H1 (cell line): ENCODE measurements around the gene RHOV. TPM values are rescaled to one million over a fixed set of nuclear protein-coding genes. Genes with fewer than 3 reads are reported as not detected.

ENCODE experiments used
- CTCF ChIA-PET: fragments of 300-600 bp; sonication (Branson Sonifier 250); formaldehyde crosslinking; loops from one replicate; lab custom pipeline; 2021; ENCODE audit not compliant: partially characterized antibody; lab: Charles Lee
- POLR2A ChIA-PET: fragments of 300-600 bp; sonication (Branson Sonifier 250); formaldehyde crosslinking; loops from one replicate; lab custom pipeline; 2021; ENCODE audit warnings: inconsistent platforms; ENCODE audit not compliant: partially characterized antibody; lab: Charles Lee
- DNase-seq, 2 experiments: peaks; one replicate each; pipeline versions ENCODE4 v3.0.0 to v3.0.0-alpha.2; 2010 to 2022; ENCODE audit warnings: low spot score in 2 of 2, low read depth in 1 of 2, mixed read lengths in 1 of 2
- FAIRE-seq: peaks from 2 replicates; lab custom pipeline; 2011; peaks lifted over from hg19 to GRCh38; lab: Jason Lieb, UNC
- H2AFZ ChIP-seq: 2 replicates; pipeline ENCODE4 v1.8.1; 2012; ENCODE audit warnings: low read length, inconsistent platforms
- H2AK5ac ChIP-seq: 2 replicates; pipeline ENCODE4 v1.6.1; 2013; ENCODE audit warnings: low read depth, low read length
- H2BK120ac ChIP-seq: replicated peaks from 2 replicates; pipeline ENCODE3; 2013; ENCODE audit warnings: low read depth, low read length, inconsistent platforms
- H2BK12ac ChIP-seq: 2 replicates; pipeline ENCODE4 v1.6.1; 2013; ENCODE audit warnings: low read depth, low read length
- H2BK15ac ChIP-seq: 2 replicates; pipeline ENCODE4 v1.6.1; 2013; ENCODE audit warnings: low read length
- H2BK20ac ChIP-seq: 2 replicates; pipeline ENCODE4 v1.6.1; 2013; ENCODE audit warnings: low read length
- H2BK5ac ChIP-seq: 2 replicates; pipeline ENCODE4 v1.6.1; 2013; ENCODE audit warnings: low read depth, low read length
- H3K14ac ChIP-seq: 2 replicates; pipeline ENCODE4 v1.6.1; 2013; ENCODE audit warnings: inconsistent platforms; ENCODE audit not compliant: insufficient read length
- H3K18ac ChIP-seq: 2 replicates; pipeline ENCODE4 v1.6.1; 2013; ENCODE audit warnings: low read length; ENCODE audit errors: extremely low read depth
- H3K23ac ChIP-seq: 2 replicates; pipeline ENCODE4 v1.6.1; 2013; ENCODE audit warnings: inconsistent platforms; ENCODE audit not compliant: insufficient read length
- H3K23me2 ChIP-seq: 2 replicates; pipeline ENCODE4 v1.6.1; 2013; ENCODE audit warnings: low read depth, low read length
- H3K27ac ChIP-seq: 2 replicates; pipeline ENCODE4 v1.6.1; 2011; ENCODE audit warnings: low read depth, low read length, inconsistent platforms
- H3K27me3 ChIP-seq, 4 experiments: replicated peaks in 1 of 4; 1 replicate in 1 of 4; 2 replicates in 3 of 4; pipeline versions ENCODE4 v1.6.1 to v1.8.1; 2011 to 2013; ENCODE audit warnings: low read length in 3 of 4, mild to moderate bottlenecking in 3 of 4, inconsistent platforms in 2 of 4, mixed read lengths in 2 of 4, moderate library complexity in 1 of 4; ENCODE audit not compliant: control insufficient read depth in 3 of 4, insufficient read depth in 3 of 4; ENCODE audit errors: extremely low read depth in 1 of 4
- H3K36me3 ChIP-seq, 4 experiments: 2 replicates each; pipeline versions ENCODE4 v1.6.1 to v1.8.1; 2011 to 2013; ENCODE audit warnings: mild to moderate bottlenecking in 4 of 4, low read length in 3 of 4, moderate library complexity in 2 of 4, control low read depth in 1 of 4, inconsistent platforms in 1 of 4; ENCODE audit not compliant: insufficient read depth in 4 of 4, control insufficient read depth in 2 of 4
- H3K4ac ChIP-seq: replicated peaks from 2 replicates; pipeline ENCODE3; 2013; ENCODE audit warnings: low read length, low read depth, mixed read lengths, inconsistent platforms; ENCODE audit not compliant: insufficient read length
- H3K4me1 ChIP-seq, 4 experiments: replicated peaks in 1 of 4; 1 replicate in 1 of 4; 2 replicates in 3 of 4; pipeline versions ENCODE4 v1.6.1 to v1.8.1; 2011 to 2013; ENCODE audit warnings: low read length in 3 of 4, inconsistent platforms in 2 of 4, mixed read lengths in 1 of 4; ENCODE audit not compliant: insufficient read depth in 4 of 4, control insufficient read depth in 3 of 4
- H3K4me2 ChIP-seq, 2 experiments: 2 replicates each; pipeline versions ENCODE4 v1.6.1 to v1.8.1; 2011 to 2013; ENCODE audit warnings: low read depth in 2 of 2, low read length in 2 of 2, control low read depth in 1 of 2, inconsistent platforms in 1 of 2, mild to moderate bottlenecking in 1 of 2; ENCODE audit not compliant: insufficient read depth in 1 of 2
- H3K4me3 ChIP-seq, 4 experiments: fragments of 200-600, 300-600 bp in 1 of 4; sonication (generic), shearing (Covaris generic), sonication (Bioruptor Twin) in 1 of 4; 2 replicates each; pipeline versions ENCODE4 v1.5.1 to v1.8.1; 2011 to 2016; ENCODE audit warnings: low read length in 4 of 4, low read depth in 3 of 4, control low read depth in 2 of 4, inconsistent platforms in 2 of 4, mild to moderate bottlenecking in 2 of 4, mixed read lengths in 1 of 4, moderate library complexity in 1 of 4; ENCODE audit not compliant: insufficient read depth in 2 of 4; ENCODE audit errors: extremely low read depth in 1 of 4
- H3K56ac ChIP-seq: replicated peaks from 2 replicates; pipeline ENCODE3; 2013; ENCODE audit warnings: low read depth, mild to moderate bottlenecking, mixed read lengths, low read length, inconsistent platforms; ENCODE audit not compliant: insufficient read length
- H3K79me1 ChIP-seq: 2 replicates; pipeline ENCODE4 v1.6.1; 2013; ENCODE audit warnings: low read depth, low read length, control low read depth
- H3K79me2 ChIP-seq, 2 experiments: 2 replicates each; pipeline versions ENCODE4 v1.6.1 to v1.8.1; 2012 to 2013; ENCODE audit warnings: low read length in 2 of 2, mild to moderate bottlenecking in 2 of 2, inconsistent platforms in 1 of 2; ENCODE audit not compliant: insufficient read depth in 2 of 2, control insufficient read depth in 1 of 2
- H3K9ac ChIP-seq, 4 experiments: replicated peaks in 1 of 4; 1 replicate in 1 of 4; 2 replicates in 3 of 4; pipeline versions ENCODE4 v1.6.1 to v1.8.1; 2011 to 2013; ENCODE audit warnings: low read depth in 3 of 4, low read length in 3 of 4, control low read depth in 2 of 4, mild to moderate bottlenecking in 2 of 4, moderate library complexity in 2 of 4, inconsistent platforms in 1 of 4; ENCODE audit errors: extremely low read depth in 1 of 4
- H3K9me3 ChIP-seq, 2 experiments: 2 replicates each; pipeline versions ENCODE4 v1.6.1 to v1.8.1; 2012 to 2013; ENCODE audit warnings: mild to moderate bottlenecking in 2 of 2, moderate library complexity in 2 of 2, control low read depth in 1 of 2, inconsistent platforms in 1 of 2, low read depth in 1 of 2, low read length in 1 of 2, mixed read lengths in 1 of 2; ENCODE audit not compliant: insufficient read depth in 2 of 2
- H4K20me1 ChIP-seq, 2 experiments: replicated peaks in 1 of 2; 2 replicates each; pipeline versions ENCODE3 to v1.8.1; 2011 to 2013; ENCODE audit warnings: inconsistent platforms in 2 of 2, low read length in 2 of 2, mild to moderate bottlenecking in 1 of 2; ENCODE audit not compliant: insufficient read depth in 2 of 2, control insufficient read depth in 1 of 2
- H4K5ac ChIP-seq: 2 replicates; pipeline ENCODE4 v1.6.1; 2013; ENCODE audit warnings: low read length, low read depth, mixed read lengths, inconsistent platforms; ENCODE audit not compliant: insufficient read length
- H4K8ac ChIP-seq: 2 replicates; pipeline ENCODE4 v1.8.0; 2013; ENCODE audit warnings: mild to moderate bottlenecking, moderate library complexity, low read length, inconsistent platforms; ENCODE audit not compliant: insufficient read depth; ENCODE audit errors: extremely low read depth
- H4K91ac ChIP-seq: replicated peaks from 2 replicates; pipeline ENCODE3; 2013; ENCODE audit warnings: low read length, mixed read lengths, inconsistent platforms; ENCODE audit not compliant: insufficient read length
- RAD21 ChIP-seq, 2 experiments: IDR thresholded peaks in 1 of 2; conservative IDR thresholded peaks in 1 of 2; 2 replicates each; pipeline ENCODE4 v1.6.1; 2011; ENCODE audit warnings: low read depth in 2 of 2, low read length in 2 of 2, improper control_type of control experiment in 1 of 2, inconsistent platforms in 1 of 2, mild to moderate bottlenecking in 1 of 2, moderate library complexity in 1 of 2
- WGBS, 2 experiments: shearing (Covaris generic) in 1 of 2; methylation state at CpG; one replicate each; pipeline versions ENCODE4 v1.1.6 to v1.1.7; 2013 to 2015; ENCODE audit warnings: low lambda C conversion rate in 2 of 2, mixed read lengths in 2 of 2, inconsistent platforms in 1 of 2, low coverage in 1 of 2, missing lambda C conversion rate in 1 of 2; ENCODE audit not compliant: insufficient replicate concordance in 2 of 2, insufficient coverage in 1 of 2, insufficient read length in 1 of 2; ENCODE audit errors: extremely low coverage in 1 of 2, missing lambda C conversion rate in 1 of 2; 5-methylcytosine and 5-hydroxymethylcytosine counted together
- polyA plus RNA-seq, 7 experiments: library from polyadenylated mRNA; depleted of rRNA in 3 of 7; stranded (reverse) in 5 of 7; unstranded in 2 of 7; fragments of >200 nt in 5 of 7; fragments of 200-250 nt in 2 of 7; gene quantifications; 1 replicate in 5 of 7; 2 replicates in 1 of 7; 4 replicates in 1 of 7; pipeline versions ENCODE4 v1.2.1 to v1.2.3, GENCODE V29; 2011 to 2013; ENCODE audit warnings: missing spikeins in 2 of 7, mixed read lengths in 2 of 7
- total RNA-seq: library from RNA; stranded (reverse); fragmentation: NEBNext Ultra II Directional; extraction: Animal tissue kit (Norgen Biotek cat#: 25700); gene quantifications from 2 replicates; pipeline ENCODE4 v1.2.1, GENCODE V29; 2021

The RHOV gene
- total and polyA plus RNA-seq, 2 of the 8 experiments (the other 6 are each of a cell fraction or from before 2014, with no cell fraction given), result 1.5 to 2.7 TPM

DNA sequence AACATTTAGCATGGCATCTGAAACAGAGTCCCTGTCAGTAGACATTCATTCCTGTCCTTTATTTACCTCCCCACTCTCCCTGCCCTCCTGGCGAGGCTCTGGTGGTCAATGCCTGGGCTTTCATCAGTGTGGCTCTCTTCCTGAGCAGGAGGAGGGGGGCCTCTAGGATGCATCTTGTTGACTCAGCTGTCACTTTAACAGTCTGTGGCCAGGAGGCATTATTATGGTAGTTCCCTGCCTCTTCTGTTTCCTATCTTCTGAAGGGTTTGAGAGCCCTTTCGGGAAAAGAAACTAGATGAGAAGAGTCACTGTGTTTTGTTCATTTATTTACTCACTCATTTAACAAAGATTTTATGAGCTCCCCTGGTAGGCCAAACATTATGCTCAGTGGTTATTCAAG, 43.1 kb downstream of the RHOV start:
- Histone ChIP-seq H2BK120ac (no peak overlapping the region), H4K8ac (no peak overlapping the region), H3K79me2 (no peaks in the 10 kb centered on the region)
- FAIRE-seq, result no peak
- CTCF ChIA-PET, result interaction anchor here (0.6 to 1.4 kb wide), 3 partner anchors 42 to 75 kb away, joined by 3 to 4 read pairs (median 3); no protein-coding TSS in a partner anchor
- TF ChIP-seq RAD21 (IDR thresholded peaks at IDR 0.05 in 1 of 2, conservative IDR thresholded peaks at IDR 0.05 in 1 of 2; ENCODE audit: low read depth in 2 of 2, low read length in 2 of 2), result no peak
- TF ChIP-seq, all 59 proteins: peak for 0
- no peak overlapping the region for H3K23ac ChIP-seq
- H4K91ac ChIP-seq, result no peak overlapping the region
- H3K18ac ChIP-seq, result no peak overlapping the region
- H3K79me1 ChIP-seq, result no peaks in the 10 kb centered on the region
- H3K56ac ChIP-seq, result no peak overlapping the region
- no peak overlapping the region for H3K4me3 ChIP-seq
- H2BK5ac ChIP-seq, result no peak overlapping the region
- no peaks in the 10 kb centered on the region for H3K27me3 ChIP-seq
- no peak overlapping the region for H3K27ac ChIP-seq
- no peak overlapping the region for H3K14ac ChIP-seq
- WGBS, 2 experiments, result 71% methylated on average over 2 of the region's 2 CpGs; no CpG with 5 or more reads in 1 of the 2 experiments
- H3K4ac ChIP-seq, result no peak overlapping the region
- H3K9ac ChIP-seq, result no peak overlapping the region
- H2AFZ ChIP-seq, result 0 out of 2 replicates have a peak overlapping the region, but pooled peaks have one; percentile 20
- POLR2A ChIA-PET, result interaction anchor here (0.6 to 1.2 kb wide), 4 partner anchors 13 to 69 kb away, joined by 3 to 4 read pairs (median 3); partner anchors contain the start of gene SPINT1
- H3K23me2 ChIP-seq, result no peaks in the 10 kb centered on the region
- H3K4me2 ChIP-seq, result no peak overlapping the region
- no peak for DNase-seq
- no peaks in the 10 kb centered on the region for H3K4me1 ChIP-seq
- no peaks in the 10 kb centered on the region for H3K36me3 ChIP-seq
- no peak overlapping the region for H2BK15ac ChIP-seq
- H2BK12ac ChIP-seq, result no peak overlapping the region
- H4K20me1 ChIP-seq, result no peaks in the 10 kb centered on the region
- H2AK5ac ChIP-seq, result no peak overlapping the region
- H2BK20ac ChIP-seq, result no peak overlapping the region
- no peaks in the 10 kb centered on the region for H3K9me3 ChIP-seq
- H4K5ac ChIP-seq, result no peak overlapping the region
